GM12875 (cell line): ENCODE results near the gene GPR139.

Source experiments
- H3K4me3 ChIP-seq: one replicate; pipeline ENCODE4 v1.5.1; 2011; ENCODE audit warnings: low read depth, low read length, control low read depth
- CTCF ChIP-seq: IDR thresholded peaks from 2 replicates; pipeline ENCODE4 v1.5.1; 2011; ENCODE audit warnings: low read depth, mild to moderate bottlenecking, control low read depth, inconsistent platforms, low read length, moderate library complexity, borderline replicate concordance; ENCODE audit not compliant: insufficient read depth

GPR139 gene

GRCh38 chr16:20073203-20074098 lies at the start of gene GPR139:
GPR139 (minus strand) TSS chr16:20073890; CDS start chr16:20073616, 274 bp downstream.
- no peak within 1 kb of the TSS for H3K4me3 ChIP-seq
- no peak for TF ChIP-seq CTCF

- no peak for TF ChIP-seq CTCF
- no peak overlapping the region for H3K4me3 ChIP-seq
Observed at GRCh38 chr16:20122011-20122410, 48.3 kb upstream of the GPR139 start.

- H3K4me3 ChIP-seq, result no peak overlapping the region
- no peak for TF ChIP-seq CTCF
Observed at GRCh38 chr16:20114356-20114755, 40.7 kb upstream of the GPR139 start.

- no peak overlapping the region for H3K4me3 ChIP-seq
- TF ChIP-seq CTCF, result no peak
Observed at GRCh38 chr16:20111143-20111542, 37.5 kb upstream of the GPR139 start.

GRCh38 chr16:20107083-20107482 lies 33.4 kb upstream of the GPR139 start:
- TF ChIP-seq CTCF, result no peak
- H3K4me3 ChIP-seq, result no peak overlapping the region

GRCh38 chr16:20104563-20105183 lies 31.0 kb upstream of the GPR139 start:
- no peak overlapping the region for H3K4me3 ChIP-seq
- no peak for TF ChIP-seq CTCF
